ENCODE results near the gene IFNA7. TPM values are rescaled to one million over a fixed set of nuclear protein-coding genes. Genes with fewer than 3 reads are reported as not detected.
"Not testable (repeated sequence)": the region's sequence is repeated elsewhere in the genome, so short reads cannot be mapped to it uniquely, and the experiment has no call there.

The IFNA7 gene
- total RNA-seq (ENCODE audit: insufficient read depth, low replicate concordance) = 4.8 TPM

DNA sequence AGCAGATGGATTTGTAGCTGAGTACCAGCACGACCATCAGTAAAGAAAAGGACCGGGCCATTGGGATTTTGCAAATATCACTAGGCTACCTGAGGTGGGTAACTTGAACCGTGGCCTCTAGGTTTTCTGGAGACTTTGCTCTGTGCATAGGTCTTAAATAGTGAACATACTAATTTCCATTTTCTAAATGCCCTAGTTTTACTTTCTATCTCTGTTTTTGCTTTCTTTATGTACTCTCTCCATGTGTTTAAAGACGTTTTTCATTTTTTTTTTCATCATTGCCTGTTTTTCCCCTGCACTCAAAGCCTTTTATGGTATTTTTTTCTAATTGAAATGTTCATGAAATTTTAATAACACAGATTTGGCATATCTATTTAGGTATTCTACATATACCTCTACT lies at the start of gene IFNA7:
TSS of gene IFNA7 (minus strand) at position 101 of the 400 bp plus-strand sequence. CDS start at position 61, 40 bp downstream.
- DNase-seq (ENCODE audit: low spot score) = not testable (repeated sequence)

DNA sequence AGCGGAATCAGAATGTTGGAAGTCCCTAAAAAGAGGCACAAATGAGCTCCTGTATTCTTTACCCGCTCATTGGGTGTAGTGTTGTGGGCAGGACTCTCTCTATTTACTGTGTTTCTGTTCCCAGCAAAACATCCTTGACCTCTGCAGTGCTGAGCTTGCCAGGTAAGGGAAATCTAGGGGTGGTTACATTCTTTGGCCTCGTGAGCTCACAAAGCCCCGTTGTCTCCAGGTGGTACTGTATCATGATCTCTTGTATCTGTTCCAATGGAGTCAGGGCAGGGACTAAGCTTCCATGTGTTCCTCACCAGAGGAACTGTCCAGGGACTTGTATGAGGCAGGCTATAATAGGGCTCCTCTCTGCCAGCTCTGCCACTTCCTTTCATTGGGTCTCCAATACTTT lies 49.6 kb upstream of the IFNA7 start:
- DNase-seq (ENCODE audit: low spot score) = no peak

DNA sequence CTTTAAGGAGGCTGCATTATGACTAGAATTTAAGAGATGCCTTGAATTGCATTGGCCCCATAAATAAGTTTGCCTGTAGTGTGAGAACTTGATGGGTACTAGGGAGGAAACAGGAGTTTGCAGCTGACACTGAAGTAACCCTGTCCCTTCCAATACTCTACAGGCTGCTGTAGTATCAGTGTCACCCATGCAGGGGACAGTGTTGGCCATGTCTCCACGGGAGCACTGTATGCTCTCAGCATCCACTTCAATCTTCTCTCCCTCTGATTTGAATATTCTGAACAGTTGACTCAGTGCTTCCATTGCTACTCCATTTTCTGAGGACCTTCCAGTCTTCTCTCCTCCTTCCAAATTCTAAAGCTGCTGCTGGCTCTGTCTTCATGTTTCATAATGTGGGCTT lies 49.2 kb upstream of the IFNA7 start:
- DNase-seq (ENCODE audit: low spot score) = no peak

DNA sequence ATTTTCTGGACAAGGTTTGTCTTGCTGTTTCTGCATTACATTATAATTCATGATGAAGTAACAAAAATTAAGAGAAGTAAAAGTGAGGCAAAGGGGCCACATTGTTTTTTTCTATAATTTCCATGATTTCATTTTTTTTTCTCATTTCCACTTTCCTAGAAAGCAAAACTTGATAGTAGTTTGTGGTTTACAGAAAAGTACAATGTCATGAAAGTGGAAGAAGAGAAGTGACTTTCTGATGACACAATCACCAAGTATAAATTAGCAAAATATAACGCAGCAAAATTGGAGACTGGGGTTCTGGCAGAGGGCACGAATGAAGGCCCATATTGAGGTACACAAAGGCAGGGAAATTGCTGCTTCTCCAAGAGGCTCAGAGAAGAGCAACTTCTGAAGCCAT lies 42.8 kb upstream of the IFNA7 start:
- DNase-seq (ENCODE audit: low spot score) = no peak

DNA sequence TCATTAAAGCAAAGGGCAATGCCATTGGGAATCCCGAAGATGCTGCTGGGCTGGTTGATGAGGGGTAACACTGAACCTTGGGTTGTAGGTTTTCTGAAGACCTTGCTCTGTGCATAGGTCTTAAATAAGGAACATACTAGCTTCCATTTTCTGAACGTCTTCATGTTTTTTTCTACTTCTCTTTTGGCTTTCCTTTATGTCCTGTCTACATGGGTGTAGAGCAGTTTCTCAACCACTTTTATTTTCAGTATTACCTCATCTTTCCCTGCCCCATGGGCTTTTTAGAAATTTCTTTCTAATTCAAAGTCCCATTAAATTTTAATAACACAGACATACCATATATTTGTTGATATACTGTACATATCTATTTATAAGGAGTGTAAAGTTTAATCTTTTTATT lies 37.9 kb upstream of the IFNA7 start, which contains the start of gene IFNA14:
TSS of gene IFNA14 (minus strand) at position 95 of the 400 bp plus-strand sequence. CDS start at position 25, 70 bp downstream.
- DNase-seq (ENCODE audit: low spot score) = no peak

DNA sequence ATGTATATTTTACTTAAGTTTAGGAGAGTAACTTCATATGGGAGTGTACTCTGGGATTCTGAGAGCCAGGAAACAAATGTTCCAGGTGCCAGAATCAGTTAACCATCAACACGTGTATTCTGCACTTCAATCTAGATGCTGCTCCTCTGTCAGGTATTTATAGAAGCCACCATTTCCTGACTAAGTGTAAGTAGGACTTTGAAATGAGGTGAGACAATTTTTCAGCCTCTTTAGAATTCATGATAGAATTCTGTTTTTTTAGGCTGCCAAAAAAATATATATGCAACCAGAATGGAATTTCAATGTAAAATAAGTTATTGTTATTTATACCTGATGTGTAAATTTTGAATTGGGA lies 34.3 kb upstream of the IFNA7 start:
- DNase-seq (ENCODE audit: low spot score) = not testable (repeated sequence)

DNA sequence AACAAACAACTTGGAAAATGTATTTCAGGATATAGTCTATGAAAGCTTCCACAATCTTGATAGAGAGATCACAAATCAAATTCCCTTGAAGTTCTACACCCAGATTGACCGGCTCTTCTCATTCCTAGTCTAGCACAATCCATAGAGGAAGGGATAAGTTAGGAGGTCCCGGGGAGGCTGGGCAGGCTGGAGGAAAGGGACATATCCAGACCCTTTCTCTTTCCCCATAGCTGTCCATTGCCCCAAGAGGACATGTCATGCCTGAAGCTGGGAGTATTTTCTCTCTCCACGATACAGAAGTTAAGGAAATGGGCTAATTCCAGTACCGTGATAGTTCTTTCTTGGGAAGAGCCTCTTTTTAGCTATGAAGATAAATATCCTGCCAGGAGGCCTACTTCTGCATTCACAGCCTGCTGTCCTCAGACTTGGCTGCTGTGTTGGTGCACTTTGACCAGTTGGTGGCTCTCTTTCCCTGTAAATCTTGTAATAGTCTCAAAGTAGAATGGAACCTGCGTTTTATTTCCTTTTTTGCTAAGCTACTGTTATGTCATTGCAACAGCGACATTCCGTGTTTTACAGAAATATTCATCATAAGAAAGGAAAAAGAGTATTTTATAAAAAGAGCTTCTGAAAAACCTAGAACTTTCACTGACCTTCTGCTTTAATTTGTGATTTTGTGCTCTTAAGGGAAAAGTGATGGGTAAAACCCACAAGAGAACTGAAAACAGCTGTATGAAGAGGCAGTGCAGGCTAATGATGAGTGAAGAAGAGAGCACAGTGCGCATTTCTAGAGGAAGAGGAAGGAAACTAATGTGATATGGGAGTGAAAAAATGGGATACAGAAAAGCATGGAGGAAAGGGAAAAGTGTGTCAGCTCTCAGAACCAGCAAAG lies 33.7 kb upstream of the IFNA7 start:
- DNase-seq (ENCODE audit: low spot score) = peak; percentile 47

DNA sequence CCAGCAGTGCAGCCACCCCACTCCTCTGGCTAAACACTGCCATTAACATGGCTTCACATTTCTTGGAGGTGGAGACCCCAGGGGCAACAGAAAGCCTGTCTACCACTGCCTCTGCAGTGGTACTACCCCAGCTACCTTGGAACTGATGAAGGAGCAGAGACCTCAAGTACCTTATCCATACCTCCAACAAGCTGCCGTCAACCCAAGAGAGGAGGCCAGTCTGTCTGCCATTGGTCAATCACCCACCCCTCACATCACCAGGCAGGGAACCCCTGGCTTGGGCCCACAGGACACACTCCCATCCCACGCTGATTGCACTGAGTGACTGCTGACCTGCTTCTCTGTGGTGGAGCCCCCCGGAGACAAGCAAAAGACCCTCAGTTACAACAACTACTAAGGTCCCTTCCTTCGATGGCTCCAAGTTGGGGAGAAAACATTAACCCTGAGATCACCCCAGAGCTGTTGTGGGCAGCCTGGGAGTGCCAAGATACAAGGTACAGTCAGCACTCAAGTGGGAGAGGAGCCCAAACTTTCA lies 32.2 kb upstream of the IFNA7 start:
- no peak for DNase-seq (ENCODE audit: low spot score)

DNA sequence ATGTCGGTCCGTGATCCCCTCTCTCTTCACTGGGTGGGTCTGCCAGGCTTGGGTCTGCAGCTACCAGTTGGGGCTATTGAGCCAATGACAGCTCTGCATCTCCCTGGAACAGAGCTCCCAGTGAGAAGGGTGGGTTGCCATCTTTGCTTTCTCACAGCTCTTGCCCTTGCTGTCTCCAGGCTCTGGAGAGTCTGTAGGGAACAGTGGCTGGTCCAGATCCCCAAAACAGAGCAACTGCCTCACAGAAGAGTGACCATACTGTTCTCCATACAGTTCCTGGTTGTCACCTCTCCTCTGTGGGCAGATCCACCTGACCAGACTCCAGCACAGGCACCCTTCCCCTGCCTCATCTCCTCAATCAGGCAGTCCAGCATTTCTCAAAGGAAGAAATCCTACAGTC lies 31.3 kb upstream of the IFNA7 start:
- DNase-seq (ENCODE audit: low spot score) = no peak

DNA sequence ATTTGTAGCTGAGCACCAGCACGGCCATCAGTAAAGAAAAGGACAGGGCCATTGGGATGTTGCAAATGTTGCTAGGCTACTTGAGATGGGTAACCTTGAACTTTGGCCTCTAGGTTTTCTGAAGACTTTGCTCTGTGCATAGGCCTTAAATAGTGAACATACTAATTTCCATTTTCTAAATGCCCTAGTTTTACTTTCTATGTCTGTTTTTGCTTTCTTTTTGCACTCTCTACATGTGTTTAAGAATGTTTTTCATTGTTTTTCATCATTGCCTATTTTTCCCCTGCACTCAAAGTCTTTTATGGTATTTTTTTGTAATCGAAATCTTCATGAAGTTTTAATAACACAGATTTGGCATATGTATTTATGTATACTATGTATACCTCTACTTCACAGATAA lies 26.1 kb upstream of the IFNA7 start, which contains the start of gene IFNA17:
TSS of gene IFNA17 (minus strand) at position 101 of the 400 bp plus-strand sequence. CDS start at position 52, 49 bp downstream.
- no peak for DNase-seq (ENCODE audit: low spot score)

DNA sequence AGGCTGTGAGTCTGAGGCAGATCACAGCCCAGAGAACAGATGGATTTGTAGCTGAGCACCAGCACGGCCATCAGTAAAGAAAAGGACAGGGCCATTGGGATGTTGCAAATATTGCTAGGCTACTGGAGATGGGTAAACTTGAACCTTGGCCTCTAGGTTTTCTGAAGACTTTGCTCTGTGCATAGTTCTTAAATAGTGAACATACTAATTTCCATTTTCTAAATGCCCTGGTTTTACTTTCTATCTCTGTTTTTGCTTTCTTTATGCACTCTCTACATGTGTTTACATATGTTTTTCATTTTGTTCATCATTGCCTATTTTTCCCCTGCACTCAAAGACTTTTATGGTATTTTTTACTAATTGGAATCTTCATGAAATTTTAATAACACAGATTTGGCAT lies 15.2 kb upstream of the IFNA7 start, which contains the start of gene IFNA16:
TSS of gene IFNA16 (minus strand) at position 101 of the 400 bp plus-strand sequence. CDS start at position 95, 6 bp downstream.
- DNase-seq (ENCODE audit: low spot score) = not testable (repeated sequence)

DNA sequence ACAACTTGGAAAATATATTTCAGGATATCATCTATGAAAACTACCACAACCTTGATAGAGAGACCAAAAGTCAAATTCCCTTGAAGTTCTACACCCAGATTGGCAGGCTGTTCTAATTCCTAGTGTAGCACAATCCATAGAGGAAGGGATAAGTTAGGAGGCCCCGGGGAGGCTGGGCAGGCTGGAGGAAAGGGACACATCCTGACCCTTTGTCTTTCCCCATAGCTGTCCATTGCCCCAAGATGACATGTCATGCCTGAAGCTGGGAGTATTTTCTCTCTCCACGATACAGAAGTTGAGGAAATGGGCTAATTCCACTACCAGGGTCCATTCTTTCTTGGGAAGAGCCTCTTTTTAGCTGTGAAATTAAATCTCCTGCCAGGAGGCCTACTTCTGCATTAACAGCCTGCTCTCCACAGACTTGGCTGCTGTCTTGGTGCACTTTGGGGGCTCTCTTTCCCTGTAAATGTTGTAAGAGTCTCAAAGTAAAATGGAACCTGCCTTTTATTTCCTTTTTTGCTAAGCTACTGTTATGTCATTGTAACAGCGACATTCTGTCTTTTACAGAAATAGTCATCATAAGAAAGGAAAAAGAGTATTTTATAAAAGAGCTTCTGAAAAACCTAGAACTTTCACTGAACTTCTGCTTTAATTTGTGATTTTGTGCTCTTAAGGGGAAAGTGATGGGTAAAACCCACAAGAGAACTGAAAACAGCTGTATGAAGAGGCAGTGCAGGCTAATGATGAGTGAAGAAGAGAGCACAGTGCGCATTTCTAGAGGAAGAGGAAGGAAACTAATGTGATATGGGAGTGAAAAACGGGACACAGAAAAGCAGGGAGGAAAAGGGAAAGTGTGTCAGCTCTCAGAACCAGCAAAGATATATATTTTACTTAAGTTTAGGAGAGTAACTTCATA lies 11.7 kb upstream of the IFNA7 start:
- DNase-seq (ENCODE audit: low spot score) = not testable (repeated sequence)

DNA sequence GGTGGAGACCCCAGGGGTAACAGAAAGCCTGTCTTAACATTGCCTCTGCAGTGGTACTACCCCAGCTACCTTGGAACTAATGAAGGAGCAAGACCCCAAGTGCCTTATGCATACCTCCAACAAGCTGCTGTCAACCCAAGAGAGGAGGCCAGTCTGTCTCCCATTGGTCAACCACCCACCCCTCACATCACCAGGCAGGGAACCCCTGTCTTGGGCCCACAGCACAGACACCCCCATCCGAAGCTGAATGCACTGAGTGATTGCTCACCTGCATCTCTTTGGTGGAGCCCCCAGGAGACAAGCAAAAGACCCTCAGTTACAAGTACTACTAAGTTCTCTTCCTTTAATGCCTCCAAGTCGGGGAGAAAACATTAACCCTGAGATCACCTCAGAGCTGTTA lies 10.2 kb upstream of the IFNA7 start:
- not testable (repeated sequence) for DNase-seq (ENCODE audit: low spot score)

DNA sequence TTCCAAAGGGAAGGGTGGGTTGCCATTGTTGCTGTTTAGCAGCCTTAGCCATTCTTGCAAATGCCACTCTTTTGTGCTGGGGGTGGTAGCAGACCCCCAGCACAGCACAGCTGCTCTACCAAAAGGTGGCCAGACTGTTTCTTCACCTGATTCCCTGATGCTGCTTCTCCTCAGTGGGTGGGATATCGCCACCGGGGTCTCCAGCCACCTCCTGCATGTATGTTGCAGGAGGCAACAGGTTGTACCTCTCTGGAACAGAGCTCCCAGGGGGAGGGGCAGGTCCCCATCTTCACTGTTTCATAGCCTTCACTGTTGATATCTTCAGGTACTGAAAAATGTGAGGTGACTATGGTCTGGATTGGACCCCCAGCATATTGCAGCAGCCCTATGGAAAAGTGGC lies 8.8 kb upstream of the IFNA7 start:
- DNase-seq (ENCODE audit: low spot score) = not testable (repeated sequence)

DNA sequence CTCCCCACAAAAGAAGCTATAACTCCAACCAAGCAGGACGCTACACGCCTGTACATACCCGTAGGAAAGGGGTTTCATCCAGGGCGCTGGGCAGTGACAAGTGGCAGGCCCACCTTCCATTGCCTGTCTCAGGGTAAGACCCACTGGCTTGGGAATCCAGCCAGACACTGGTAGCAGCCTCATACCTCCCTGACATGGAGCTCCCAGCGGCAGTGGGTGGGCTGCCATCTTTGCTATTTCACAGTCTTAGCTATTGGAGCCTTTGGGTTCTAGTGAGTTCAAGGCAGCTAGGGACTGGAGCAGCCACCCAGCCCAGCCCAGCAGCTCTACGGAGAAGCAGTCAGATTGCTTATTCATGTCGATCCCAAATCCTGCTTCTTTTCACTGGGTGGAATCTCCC lies 8.3 kb upstream of the IFNA7 start:
- no peak for DNase-seq (ENCODE audit: low spot score)

DNA sequence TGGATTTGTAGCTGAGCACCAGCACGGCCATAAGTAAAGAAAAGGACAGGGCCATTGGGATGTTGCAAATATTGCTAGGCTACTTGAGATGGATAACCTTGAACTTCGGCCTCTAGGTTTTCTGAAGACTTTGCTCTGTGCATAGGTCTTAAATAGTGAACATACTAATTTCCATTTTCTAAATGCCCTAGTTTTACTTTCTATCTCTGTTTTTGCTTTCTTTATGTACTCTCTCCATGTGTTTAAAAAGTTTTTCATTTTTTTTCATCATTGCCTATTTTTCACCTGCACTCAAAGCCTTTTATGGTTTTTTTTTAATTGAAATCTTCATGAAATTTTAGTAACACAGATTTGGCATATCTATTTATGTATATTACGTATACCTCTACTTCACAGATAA lies 5.0 kb upstream of the IFNA7 start, which contains the start of gene IFNA10:
TSS of gene IFNA10 (minus strand) at position 101 of the 400 bp plus-strand sequence. CDS start at position 55, 46 bp downstream.
- DNase-seq (ENCODE audit: low spot score) = not testable (repeated sequence)

DNA sequence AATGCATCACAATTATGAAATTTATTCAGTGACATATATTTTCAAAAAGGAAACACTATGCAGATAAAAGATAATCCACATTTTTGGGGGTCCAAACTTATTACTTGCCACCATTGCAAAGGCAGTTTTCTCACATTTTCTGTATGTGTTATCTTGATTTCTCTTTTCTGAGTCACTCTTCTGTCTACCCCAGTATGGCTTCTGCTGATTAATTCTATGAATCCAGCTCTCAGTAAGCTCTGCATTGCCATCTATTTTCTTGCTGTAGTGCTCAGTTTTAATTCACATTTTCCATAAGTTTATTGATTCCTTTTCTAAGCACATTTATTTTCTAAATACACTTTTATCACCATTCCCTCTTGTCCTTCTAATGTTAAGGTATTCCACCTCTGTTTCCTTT lies 3.2 kb upstream of the IFNA7 start:
- DNase-seq (ENCODE audit: low spot score) = no peak

DNA sequence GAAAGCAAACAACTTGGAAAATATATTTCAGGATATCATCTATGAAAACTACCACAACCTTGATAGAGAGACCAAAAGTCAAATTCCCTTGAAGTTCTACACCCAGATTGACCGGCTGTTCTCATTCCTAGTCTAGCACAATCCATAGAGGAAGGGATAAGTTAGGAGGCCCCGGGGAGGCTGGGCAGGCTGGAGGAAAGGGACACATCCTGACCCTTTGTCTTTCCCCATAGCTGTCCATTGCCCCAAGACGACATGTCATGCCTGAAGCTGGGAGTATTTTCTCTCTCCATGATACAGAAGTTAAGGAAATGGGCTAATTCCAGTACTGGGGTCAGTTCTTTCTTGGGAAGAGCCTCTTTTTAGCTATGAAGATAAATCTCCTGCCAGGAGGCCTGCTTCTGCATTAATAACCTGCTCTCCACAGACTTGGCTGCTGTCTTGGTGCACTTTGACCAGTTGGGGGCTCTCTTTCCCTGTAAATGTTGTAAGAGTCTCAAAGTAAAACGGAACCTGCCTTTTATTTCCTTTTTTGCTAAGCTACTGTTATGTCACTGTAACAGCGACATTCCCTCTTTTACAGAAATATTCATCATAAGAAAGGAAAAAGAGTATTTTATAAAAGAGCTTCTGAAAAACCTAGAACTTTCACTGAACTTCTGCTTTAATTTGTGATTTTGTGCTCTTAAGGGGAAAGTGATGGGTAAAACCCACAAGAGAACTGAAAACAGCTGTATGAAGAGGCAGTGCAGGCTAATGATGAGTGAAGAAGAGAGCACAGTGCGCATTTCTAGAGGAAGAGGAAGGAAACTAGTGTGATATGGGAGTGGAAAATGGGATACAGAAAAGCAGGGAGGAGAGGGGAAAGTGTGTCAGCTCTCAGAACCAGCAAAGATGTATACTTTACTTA lies 6.9 kb downstream of the IFNA7 start:
- DNase-seq (ENCODE audit: low spot score) = peak; percentile 4

DNA sequence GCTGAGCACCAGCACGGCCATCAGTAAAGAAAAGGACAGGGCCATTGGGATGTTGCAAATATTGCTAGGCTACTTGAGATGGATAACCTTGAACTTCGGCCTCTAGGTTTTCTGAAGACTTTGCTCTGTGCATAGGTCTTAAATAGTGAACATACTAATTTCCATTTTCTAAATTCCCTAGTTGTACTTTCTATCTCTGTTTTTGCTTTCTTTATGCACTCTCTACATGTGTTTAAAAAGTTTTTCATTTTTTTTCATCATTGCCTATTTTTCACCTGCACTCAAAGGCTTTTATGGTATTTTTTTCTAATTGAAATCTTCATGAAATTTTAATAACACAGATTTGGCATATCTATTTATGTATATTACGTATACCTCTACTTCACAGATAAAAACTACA lies 14.5 kb downstream of the IFNA7 start, which contains the start of gene IFNA4:
TSS of gene IFNA4 (minus strand) at position 101 of the 400 bp plus-strand sequence. CDS start at position 45, 56 bp downstream.
- DNase-seq (ENCODE audit: low spot score) = not testable (repeated sequence)
